Effector memory CD8-positive, alpha-beta T cell (primary cell): ENCODE measurements around the gene ABCC10.
"Not testable (repeated sequence)": the region's sequence is repeated elsewhere in the genome, so short reads cannot be mapped to it uniquely, and the experiment has no call there.

Experiments
- ATAC-seq: fragments of 150-1000 bp; cut with Tn5 transposase; replicated peaks from 2 replicates; pipeline ENCODE4 v1.10.0; 2021; ENCODE audit warnings: mild to moderate bottlenecking, moderate library complexity
- DNase-seq, 3 experiments: peaks; one replicate each; pipeline ENCODE4 v3.0.0; 2021
- H3K27ac Mint-ChIP-seq, 2 donors: one replicate each; pipeline ENCODE4 v1.8.0; 2022; ENCODE audit warnings: mild to moderate bottlenecking in 2 of 2, mixed read lengths in 2 of 2, moderate library complexity in 2 of 2
- H3K27me3 Mint-ChIP-seq, 2 donors: one replicate each; pipeline ENCODE4 v1.8.0; 2022; ENCODE audit warnings: mixed read lengths in 2 of 2
- H3K36me3 Mint-ChIP-seq: one replicate; pipeline ENCODE4 v1.8.0; 2022; ENCODE audit warnings: mild to moderate bottlenecking, moderate library complexity, mixed read lengths; ENCODE audit not compliant: insufficient read depth
- H3K4me1 Mint-ChIP-seq, 2 donors: one replicate each; pipeline ENCODE4 v1.8.0; 2022; ENCODE audit warnings: low read depth in 2 of 2, mixed read lengths in 2 of 2
- H3K4me3 Mint-ChIP-seq, 2 donors: one replicate each; pipeline ENCODE4 v1.8.0; 2022; ENCODE audit warnings: mild to moderate bottlenecking in 2 of 2, mixed read lengths in 2 of 2, moderate library complexity in 2 of 2
- H3K9me3 Mint-ChIP-seq, 2 donors: one replicate each; pipeline ENCODE4 v1.8.0; 2022; ENCODE audit warnings: mixed read lengths in 2 of 2

The ABCC10 gene

DNA sequence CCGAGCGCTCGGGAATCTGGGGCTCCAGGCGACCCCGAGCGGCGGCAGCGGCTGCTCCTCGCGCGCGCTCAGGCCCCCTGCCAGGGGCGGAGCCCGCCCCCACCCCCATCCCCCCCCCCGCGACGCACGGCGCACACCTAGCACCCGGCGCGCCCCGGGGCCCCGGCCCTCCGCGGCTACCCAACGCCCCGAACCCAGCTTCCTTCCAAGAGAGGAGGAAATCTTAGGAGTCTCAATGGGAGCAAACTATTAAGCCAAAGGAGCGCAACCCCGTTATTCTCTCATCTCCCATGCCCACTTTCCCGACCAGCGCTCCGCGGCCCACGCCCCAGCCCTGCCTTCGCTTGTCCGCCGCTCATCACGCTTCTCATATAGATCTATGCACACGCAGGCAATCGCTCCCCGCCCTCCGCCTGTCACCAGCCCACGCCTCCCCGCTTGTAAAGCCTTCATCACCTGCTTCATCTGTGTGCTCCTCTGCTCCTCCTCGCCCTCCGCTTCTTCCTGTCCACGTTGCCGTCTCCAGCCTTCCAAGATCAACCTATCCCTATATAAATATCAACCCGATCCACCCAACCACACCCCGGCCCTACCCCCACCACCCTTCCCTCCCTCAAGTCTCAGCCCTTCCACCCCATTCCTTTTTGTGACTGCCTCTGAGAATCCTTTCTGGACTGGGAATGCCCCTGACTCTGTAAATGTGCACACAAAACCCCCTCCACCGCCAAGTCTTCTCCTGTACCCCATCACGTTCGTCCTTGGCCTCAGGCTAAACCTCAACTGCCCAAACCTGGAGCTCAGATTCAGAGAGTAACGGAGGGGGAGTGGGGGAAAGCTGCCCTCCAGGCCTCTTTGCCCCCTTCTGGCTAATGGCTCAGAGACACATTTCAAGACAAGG lies 28.4 kb downstream of the ABCC10 start, which contains the start of gene DLK2:
Gene DLK2 (minus strand): TSS at position 18 of the 898 bp plus-strand sequence. CDS start 723 bp downstream, outside the sequence.
- peaks cover 4% of the 10 kb centered on the region for H3K36me3 Mint-ChIP-seq
- ATAC-seq (peak; percentile 66), DNase-seq (peak; percentile 26 to 40 (median 28))
- no peaks in the 10 kb centered on the region for H3K27me3 Mint-ChIP-seq
- no peaks in the 10 kb centered on the region for H3K9me3 Mint-ChIP-seq
- peak within 1 kb of the TSS; percentile 83 to 85 for H3K4me3 Mint-ChIP-seq
- peaks cover 14 to 16% of the 10 kb centered on the region in 2 donors for H3K4me1 Mint-ChIP-seq
- peak within 1 kb of the TSS; percentile 61 to 72 for H3K27ac Mint-ChIP-seq

DNA sequence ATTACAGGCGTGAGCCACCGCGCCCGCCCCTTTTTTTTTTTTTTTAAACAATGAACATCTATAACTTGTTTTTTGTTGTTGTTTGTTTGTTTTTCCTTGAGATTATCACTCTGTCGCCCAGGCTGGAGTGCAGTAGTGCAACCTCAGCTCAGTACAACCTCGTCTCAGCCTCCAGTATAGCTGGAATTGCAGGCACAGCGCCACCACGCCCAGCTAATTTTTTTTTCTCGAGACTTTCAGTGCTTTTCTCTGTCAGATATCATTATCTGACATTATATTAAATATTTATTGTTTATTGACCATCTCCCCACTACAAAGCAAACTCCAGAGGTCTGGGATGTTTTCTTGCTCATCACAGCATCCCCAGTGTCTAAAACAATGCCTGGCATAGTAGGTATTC lies 30.3 kb downstream of the ABCC10 start:
- no peak overlapping the region for H3K4me3 Mint-ChIP-seq
- no peak for DNase-seq
- H3K9me3 Mint-ChIP-seq = no peaks in the 10 kb centered on the region
- no peaks in the 10 kb centered on the region for H3K36me3 Mint-ChIP-seq
- no peak overlapping the region for H3K27ac Mint-ChIP-seq
- peaks cover 13 to 15% of the 10 kb centered on the region in 2 donors for H3K27me3 Mint-ChIP-seq
- peaks cover 14 to 16% of the 10 kb centered on the region in 2 donors for H3K4me1 Mint-ChIP-seq
- ATAC-seq = no peak

DNA sequence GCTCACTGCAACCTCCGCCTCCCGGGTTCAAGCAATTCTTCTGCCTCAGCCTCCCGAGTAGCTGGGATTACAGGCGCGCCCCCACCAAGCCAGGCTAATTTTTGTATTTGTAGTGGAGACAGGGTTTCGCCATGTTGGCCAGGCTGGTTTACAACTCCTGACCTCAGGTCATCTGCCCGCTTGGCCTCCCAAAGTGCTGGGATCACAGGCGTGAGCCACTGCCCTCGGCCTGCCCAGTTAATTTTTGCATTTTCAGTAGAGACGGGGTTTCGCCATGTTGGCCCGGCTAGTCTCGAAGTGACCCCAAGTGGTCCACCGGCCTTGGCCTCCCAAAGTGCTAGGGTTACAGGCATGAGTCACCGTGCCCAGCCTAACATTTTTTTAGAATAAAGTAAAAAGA lies 30.8 kb downstream of the ABCC10 start:
- not testable (repeated sequence) for H3K4me3 Mint-ChIP-seq, H3K27ac Mint-ChIP-seq, DNase-seq, ATAC-seq, H3K9me3 Mint-ChIP-seq, H3K36me3 Mint-ChIP-seq
- Mint-ChIP-seq H3K27me3 (peaks cover 18 to 19% of the 10 kb centered on the region in 2 donors), H3K4me1 (peaks cover 14 to 16% of the 10 kb centered on the region in 2 donors)

DNA sequence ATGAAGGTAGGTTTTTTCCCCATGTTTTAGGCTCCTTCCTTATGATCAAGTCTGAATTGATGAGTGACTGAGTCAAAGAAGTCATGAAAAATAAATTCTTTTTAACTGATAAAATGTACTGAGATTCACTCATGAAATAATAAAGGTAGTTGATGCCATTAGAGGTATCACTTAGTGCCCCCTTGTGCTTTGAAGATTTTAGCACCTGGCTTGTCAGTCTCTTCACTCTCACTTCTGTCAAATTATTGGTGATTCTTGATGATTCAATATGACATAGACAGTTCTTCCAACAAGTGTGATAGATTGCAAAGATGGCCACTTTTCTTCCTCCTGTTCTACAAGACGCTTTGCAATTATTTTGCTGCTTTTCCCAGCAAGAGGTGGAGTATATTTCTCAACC lies 32.2 kb downstream of the ABCC10 start:
- DNase-seq (no peak), ATAC-seq (no peak)
- H3K36me3 Mint-ChIP-seq = no peaks in the 10 kb centered on the region
- no peaks in the 10 kb centered on the region for H3K9me3 Mint-ChIP-seq
- no peak overlapping the region for H3K4me3 Mint-ChIP-seq
- H3K4me1 Mint-ChIP-seq = peaks cover 10 to 12% of the 10 kb centered on the region in 2 donors
- H3K27ac Mint-ChIP-seq = no peak overlapping the region
- peaks cover 18 to 24% of the 10 kb centered on the region in 2 donors for H3K27me3 Mint-ChIP-seq

DNA sequence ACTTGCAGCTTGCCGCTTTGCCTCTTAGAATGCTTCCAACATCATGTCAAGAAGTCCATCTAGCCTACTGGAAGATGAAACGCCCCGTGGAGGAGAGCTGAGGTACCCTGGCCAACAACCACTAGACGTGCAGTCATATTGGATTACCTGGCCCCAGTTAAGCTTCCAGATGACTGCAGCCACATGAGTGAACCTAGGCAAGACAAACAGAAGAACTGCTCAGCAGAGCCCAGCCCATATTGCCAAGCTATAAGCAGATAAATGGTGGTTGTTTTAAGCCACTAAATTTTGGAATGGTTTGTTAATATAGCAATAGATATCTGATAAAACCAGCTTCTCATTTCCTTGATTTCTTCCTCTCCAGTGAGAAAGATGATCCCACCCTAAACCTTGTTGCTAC lies 32.7 kb downstream of the ABCC10 start:
- H3K27me3 Mint-ChIP-seq = peaks cover 18 to 24% of the 10 kb centered on the region in 2 donors
- no peaks in the 10 kb centered on the region for H3K9me3 Mint-ChIP-seq
- H3K36me3 Mint-ChIP-seq = no peaks in the 10 kb centered on the region
- no peak for ATAC-seq
- H3K27ac Mint-ChIP-seq = no peak overlapping the region
- H3K4me1 Mint-ChIP-seq = peaks cover 10 to 12% of the 10 kb centered on the region in 2 donors
- H3K4me3 Mint-ChIP-seq = no peak overlapping the region
- DNase-seq = no peak

DNA sequence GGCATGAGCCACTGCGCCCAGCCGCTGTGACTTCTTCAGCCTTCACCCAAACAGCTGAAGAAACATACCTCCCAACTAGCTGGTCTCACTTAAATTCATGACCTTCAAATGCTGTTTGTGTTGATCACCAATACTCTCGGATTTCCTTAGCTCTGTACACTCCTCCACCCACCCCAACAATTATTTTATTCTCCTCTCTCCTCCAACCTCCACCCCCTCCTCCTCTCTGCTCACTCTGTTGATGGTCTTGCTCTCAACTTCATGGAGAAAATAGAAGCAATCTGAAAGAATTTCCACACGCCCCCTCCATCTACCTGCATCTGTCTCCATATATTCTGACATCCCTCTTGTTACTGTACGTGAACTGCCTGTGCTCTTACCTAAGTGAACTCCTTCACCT lies 34.6 kb downstream of the ABCC10 start:
- ATAC-seq = no peak
- DNase-seq = no peak
- Mint-ChIP-seq H3K4me1 (peaks cover 0 to under 1% of the 10 kb centered on the region in 2 donors), H3K27ac (no peak overlapping the region), H3K27me3 (peaks cover 23 to 35% of the 10 kb centered on the region in 2 donors), H3K9me3 (no peaks in the 10 kb centered on the region), H3K4me3 (no peak overlapping the region), H3K36me3 (no peaks in the 10 kb centered on the region)

DNA sequence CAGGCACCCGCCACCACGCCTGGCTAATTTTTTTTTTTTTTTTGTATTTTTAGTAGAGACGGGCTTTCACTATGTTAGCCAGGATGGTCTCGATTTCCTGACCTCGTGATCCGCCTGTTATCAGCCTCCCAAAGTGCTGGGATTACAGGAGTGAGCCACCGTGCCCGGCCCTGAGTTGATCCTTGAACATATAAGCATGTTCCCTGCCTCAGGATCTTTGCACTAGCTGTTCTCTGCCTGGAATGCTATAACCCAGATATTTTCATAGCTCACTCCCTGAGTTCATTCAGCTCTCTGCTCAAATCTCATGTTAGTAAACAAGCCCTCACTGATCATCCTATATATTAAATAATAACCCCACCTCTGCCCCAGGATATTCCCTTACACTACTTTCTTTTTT lies 37.0 kb downstream of the ABCC10 start:
- no peak for ATAC-seq
- DNase-seq = no peak
- Mint-ChIP-seq H3K36me3 (no peaks in the 10 kb centered on the region), H3K27me3 (peaks cover 42 to 59% of the 10 kb centered on the region in 2 donors), H3K4me3 (no peak overlapping the region), H3K27ac (no peak overlapping the region), H3K9me3 (no peaks in the 10 kb centered on the region), H3K4me1 (no peaks in the 10 kb centered on the region)

DNA sequence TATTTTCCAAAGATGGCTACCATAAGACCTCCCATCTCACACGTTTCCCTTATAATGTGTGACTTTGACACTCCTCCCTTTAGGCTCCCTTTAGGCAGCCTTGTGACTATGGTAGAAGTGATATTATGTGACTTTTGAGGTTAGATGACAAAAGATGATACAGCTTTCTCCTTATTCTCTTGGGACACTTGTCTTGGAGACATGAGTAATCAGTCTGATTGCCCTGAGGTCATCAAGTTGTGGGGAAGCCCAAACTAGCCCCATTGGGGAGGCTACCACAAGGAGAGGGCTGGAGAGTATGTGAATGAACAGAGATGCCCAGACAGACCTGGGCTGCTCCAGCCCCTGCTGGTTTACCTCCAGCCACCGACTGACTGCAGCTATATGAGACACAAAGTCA lies 38.6 kb downstream of the ABCC10 start:
- peaks cover 46 to 74% of the 10 kb centered on the region in 2 donors for H3K27me3 Mint-ChIP-seq
- no peaks in the 10 kb centered on the region for H3K36me3 Mint-ChIP-seq
- DNase-seq (no peak), ATAC-seq (no peak)
- no peaks in the 10 kb centered on the region for H3K4me1 Mint-ChIP-seq
- no peak overlapping the region for H3K4me3 Mint-ChIP-seq
- no peak overlapping the region for H3K27ac Mint-ChIP-seq
- no peaks in the 10 kb centered on the region for H3K9me3 Mint-ChIP-seq

DNA sequence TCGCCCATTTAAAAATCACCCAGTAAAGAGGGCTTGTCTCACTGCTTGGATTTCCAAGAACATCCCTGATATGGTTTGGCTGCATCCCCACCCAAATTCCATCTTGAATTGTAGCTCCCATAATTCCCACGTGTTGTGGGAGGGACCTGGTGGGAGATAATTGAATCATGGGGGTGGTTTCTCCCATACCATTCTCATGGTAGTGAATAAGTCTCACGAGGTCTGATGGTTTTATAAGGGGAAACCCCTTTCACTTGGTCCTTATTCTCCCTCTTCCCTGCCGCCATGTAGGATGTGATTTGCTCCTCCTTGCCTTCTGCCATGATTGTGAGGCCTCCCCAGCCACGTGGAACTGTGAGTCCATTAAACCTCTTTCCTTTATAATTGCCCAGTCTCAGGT lies 39.9 kb downstream of the ABCC10 start:
- not testable (repeated sequence) for H3K9me3 Mint-ChIP-seq, H3K4me3 Mint-ChIP-seq, H3K4me1 Mint-ChIP-seq, ATAC-seq, DNase-seq, H3K27ac Mint-ChIP-seq, H3K36me3 Mint-ChIP-seq
- H3K27me3 Mint-ChIP-seq = peaks cover 35 to 71% of the 10 kb centered on the region in 2 donors

DNA sequence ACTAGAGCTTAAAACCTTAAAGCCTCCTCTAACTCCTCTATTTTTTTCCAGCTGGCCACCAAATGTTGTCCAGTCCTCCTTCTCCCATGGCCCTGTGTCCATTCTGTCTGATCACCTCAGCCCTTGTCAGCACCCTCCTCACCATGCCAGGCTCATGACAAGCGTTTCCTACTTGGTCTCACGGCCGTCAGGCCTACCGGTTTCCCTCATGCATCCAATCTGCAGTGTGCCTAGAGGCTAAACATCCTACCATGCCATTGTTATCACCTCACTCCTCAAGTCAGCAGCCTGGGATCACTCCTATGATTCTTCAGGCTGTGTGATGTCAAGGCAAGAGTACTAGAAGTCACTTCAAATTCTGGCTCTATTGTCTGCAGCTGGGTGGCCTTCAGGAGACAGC lies 40.4 kb downstream of the ABCC10 start:
- H3K4me3 Mint-ChIP-seq = no peak overlapping the region
- H3K27ac Mint-ChIP-seq = no peak overlapping the region
- no peak for ATAC-seq
- no peaks in the 10 kb centered on the region for H3K4me1 Mint-ChIP-seq
- DNase-seq = no peak
- H3K27me3 Mint-ChIP-seq = peaks cover 30 to 66% of the 10 kb centered on the region in 2 donors
- H3K36me3 Mint-ChIP-seq = no peaks in the 10 kb centered on the region
- H3K9me3 Mint-ChIP-seq = no peaks in the 10 kb centered on the region

DNA sequence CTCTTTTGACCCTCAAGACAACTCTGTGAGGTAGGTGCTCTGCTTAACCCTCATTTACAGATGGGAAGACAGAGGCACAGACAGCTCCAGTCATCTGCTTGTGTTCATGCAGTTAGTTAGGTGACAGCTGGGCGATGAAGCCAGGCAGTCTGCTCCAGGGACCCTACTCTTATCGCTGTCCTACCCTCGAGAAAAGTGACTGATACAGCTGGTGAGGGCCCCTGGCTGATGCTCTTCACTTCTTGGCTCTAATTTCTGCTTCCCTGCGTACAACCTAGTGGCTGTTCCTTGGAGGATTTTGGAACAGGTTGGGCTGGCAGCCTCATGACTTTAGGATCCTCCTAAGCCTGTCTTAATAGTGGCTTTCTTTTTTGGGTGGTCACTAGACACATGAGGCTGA lies 40.9 kb downstream of the ABCC10 start:
- DNase-seq (no peak), ATAC-seq (no peak)
- H3K36me3 Mint-ChIP-seq = no peaks in the 10 kb centered on the region
- peaks cover 28 to 61% of the 10 kb centered on the region in 2 donors for H3K27me3 Mint-ChIP-seq
- H3K27ac Mint-ChIP-seq = no peak overlapping the region
- H3K9me3 Mint-ChIP-seq = no peaks in the 10 kb centered on the region
- no peaks in the 10 kb centered on the region for H3K4me1 Mint-ChIP-seq
- no peak overlapping the region for H3K4me3 Mint-ChIP-seq

DNA sequence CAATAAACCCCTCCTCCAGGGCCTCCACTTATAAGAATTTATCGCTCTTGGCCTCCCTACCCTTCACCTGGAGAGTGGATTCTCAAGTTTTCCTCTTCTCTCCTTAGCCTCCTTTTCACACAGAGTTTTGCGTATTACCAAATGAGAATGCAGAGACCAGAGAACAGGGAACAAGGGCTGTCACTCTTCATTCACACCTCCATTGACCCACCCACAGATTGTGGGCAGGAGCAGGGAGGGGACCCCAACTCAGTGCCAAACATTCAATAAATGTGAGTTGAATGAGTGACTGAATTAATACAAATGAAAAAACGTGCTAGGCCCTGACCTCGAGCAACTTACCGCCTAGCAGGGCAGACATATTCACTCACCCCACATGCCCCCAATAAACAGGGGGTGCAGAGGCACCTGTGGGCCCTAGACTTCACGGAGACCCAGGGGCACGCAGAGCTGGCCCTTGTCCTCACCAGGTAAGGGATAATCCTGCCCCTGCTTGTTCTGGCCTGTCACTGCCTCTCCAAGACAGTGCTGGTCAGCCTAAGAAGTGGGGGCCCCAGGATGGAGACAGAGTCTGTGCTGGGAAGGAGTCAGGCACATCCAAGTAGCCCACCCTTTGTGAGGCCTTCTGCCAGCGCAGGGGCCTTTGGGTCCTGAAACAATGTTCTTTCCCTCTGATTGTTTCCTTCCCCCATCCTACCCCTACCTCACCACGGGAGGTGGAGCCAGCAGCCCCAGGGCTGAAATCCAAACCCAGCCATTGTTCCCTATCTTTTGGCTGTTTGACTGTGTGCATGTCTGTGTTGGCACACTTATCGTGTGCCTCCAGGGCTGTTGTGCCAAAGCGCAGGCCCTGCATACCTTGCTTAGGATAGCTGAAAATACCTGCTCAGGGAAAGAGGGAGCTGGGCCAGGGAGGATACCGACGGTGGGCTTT lies 41.7 kb downstream of the ABCC10 start:
- Mint-ChIP-seq H3K27me3 (peaks cover 28 to 57% of the 10 kb centered on the region in 2 donors), H3K4me1 (no peaks in the 10 kb centered on the region), H3K9me3 (no peaks in the 10 kb centered on the region), H3K27ac (no peak overlapping the region), H3K4me3 (no peak overlapping the region), H3K36me3 (no peaks in the 10 kb centered on the region)
- no peak for ATAC-seq
- DNase-seq = no peak

DNA sequence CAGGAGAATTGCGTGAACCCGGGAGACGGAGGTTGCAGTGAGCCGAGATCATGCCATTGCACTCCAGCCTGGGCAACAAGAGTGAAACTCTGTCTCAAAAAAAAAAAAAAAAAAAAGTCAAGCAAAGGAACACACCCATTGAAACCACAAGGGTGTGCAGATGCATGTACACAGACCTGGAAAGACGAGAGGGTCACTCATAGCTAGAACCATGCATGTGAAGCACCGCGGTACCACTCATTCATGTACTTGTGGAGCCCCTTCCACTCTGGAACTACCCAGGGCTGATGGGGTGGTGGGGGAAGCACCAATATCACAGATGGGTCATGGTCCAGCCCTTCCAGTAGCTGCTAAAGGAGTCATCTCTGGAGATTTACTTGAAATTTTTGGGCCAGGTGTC lies 42.6 kb downstream of the ABCC10 start:
- no peak overlapping the region for H3K4me3 Mint-ChIP-seq
- H3K36me3 Mint-ChIP-seq = no peaks in the 10 kb centered on the region
- DNase-seq (no peak), ATAC-seq (no peak)
- no peaks in the 10 kb centered on the region for H3K4me1 Mint-ChIP-seq
- no peak overlapping the region for H3K27ac Mint-ChIP-seq
- H3K9me3 Mint-ChIP-seq = no peaks in the 10 kb centered on the region
- peaks cover 28 to 57% of the 10 kb centered on the region in 2 donors for H3K27me3 Mint-ChIP-seq
